Measurements from ENCODE around the gene UROC1. TPM values are rescaled to one million over a fixed set of nuclear protein-coding genes. Genes with fewer than 3 reads are reported as not detected.

The UROC1 gene
- polyA plus RNA-seq, 1 of the 3 experiments (the other 2 are of a cell fraction), result not detected

- no peaks in the 10 kb centered on the region for H3K9me3 ChIP-seq
- no peak overlapping the region for H3K4me2 ChIP-seq
- H4K20me1 ChIP-seq (ENCODE audit: insufficient read depth), result no peaks in the 10 kb centered on the region
- peaks cover 0 to 34% of the 10 kb centered on the region in 2 experiments; a peak in 1 of 4 replicates for H3K4me1 ChIP-seq (ENCODE audit: control insufficient read depth in 1 of 2, insufficient read depth in 2 of 2, low read depth in 1 of 2, low read length in 1 of 2)
- TF ChIP-seq TCF12 (IDR thresholded peaks at IDR 0.05) (no peak), JUND (IDR thresholded peaks at IDR 0.05) (no peak), ELF1 (IDR thresholded peaks at IDR 0.05) (no peak), IRF3 (IDR thresholded peaks at IDR 0.05; ENCODE audit: low read depth, low read length) (no peak), FOXM1 (IDR thresholded peaks at IDR 0.05; ENCODE audit: low read depth) (no peak), EP300 (IDR thresholded peaks at IDR 0.05; ENCODE audit: borderline replicate concordance in 1 of 2, low read depth in 1 of 2, low read length in 1 of 2) (no peak), CTCF (IDR thresholded peaks at IDR 0.05) (no peak), USF2 (IDR thresholded peaks at IDR 0.05; ENCODE audit: borderline replicate concordance, low read depth, low read length) (no peak), SIN3A (IDR thresholded peaks at IDR 0.05; ENCODE audit: borderline replicate concordance, low read depth, low read length) (no peak), RCOR1 (IDR thresholded peaks at IDR 0.05; ENCODE audit: low read length) (no peak), CHD2 (IDR thresholded peaks at IDR 0.05; ENCODE audit: low read length, partially characterized antibody) (no peak), RFX5 (IDR thresholded peaks at IDR 0.05; ENCODE audit: low read length) (no peak), GABPA (IDR thresholded peaks at IDR 0.05; ENCODE audit: low read depth) (no peak), RAD21 (IDR thresholded peaks at IDR 0.05; ENCODE audit: low read length) (no peak), REST (IDR thresholded peaks at IDR 0.05; ENCODE audit: low read depth, low read length) (no peak)
- no peak overlapping the region; a peak in 1 of 4 replicates for H3K27ac ChIP-seq (ENCODE audit: low read depth in 2 of 2, low read length in 1 of 2)
- ChIA-PET POLR2A (interaction anchor here (1.0 kb wide), 1 partner anchor 10 kb away, joined by 3 read pairs; no protein-coding TSS in a partner anchor), CTCF (interaction anchor here (0.6 to 1.0 kb wide), 3 partner anchors 14 to 603 kb away, joined by 3 read pairs; no protein-coding TSS in a partner anchor)
- H3K36me3 ChIP-seq (replicated peaks in 1 of 2; ENCODE audit: control insufficient read depth in 1 of 2, insufficient read depth in 2 of 2, low read length in 1 of 2), result no peaks in the 10 kb centered on the region
- H3K79me2 ChIP-seq (ENCODE audit: insufficient read depth), result no peaks in the 10 kb centered on the region
- no peak overlapping the region for H3K9ac ChIP-seq
- no peaks in the 10 kb centered on the region for H3K9me2 ChIP-seq
- peaks cover 2% of the 10 kb centered on the region for H3F3A ChIP-seq (replicated peaks; ENCODE audit: insufficient read depth)
- no peak for DNase-seq
- 71% methylated on average over 13 of the region's 15 CpGs for WGBS (ENCODE audit: low lambda C conversion rate)
- H2AFZ ChIP-seq (ENCODE audit: low read depth), result no peak overlapping the region
- H3K27me3 ChIP-seq (ENCODE audit: insufficient read depth), result no peaks in the 10 kb centered on the region
- no peak overlapping the region for H3K4me3 ChIP-seq (ENCODE audit: low read depth in 2 of 2, low read length in 1 of 2)
Observed at GRCh38 chr3:126482503-126483255, 34.9 kb downstream of the UROC1 start.
